OCI-LY7 (cell line): ENCODE data around the gene TRIM71.

Experiments
- EZH2phosphoT487 ChIP-seq: fragments of 200-600 bp; sonication (generic); IDR thresholded peaks from 2 replicates; pipeline ENCODE4 v1.6.1; 2018; ENCODE audit warnings: low read depth, borderline replicate concordance, mild to moderate bottlenecking, mixed run types, antibody characterized with exemption, low read length, moderate library complexity, mixed read lengths
- TF ChIP-seq, protein P1 (sequence below): fragments of 200-600 bp; sonication (generic); conservative IDR thresholded peaks from 2 replicates; pipeline ENCODE4 v1.5.1; 2014; ENCODE audit warnings: mild to moderate bottlenecking, antibody characterized with exemption, low read length, moderate library complexity, mixed read lengths

DNA sequence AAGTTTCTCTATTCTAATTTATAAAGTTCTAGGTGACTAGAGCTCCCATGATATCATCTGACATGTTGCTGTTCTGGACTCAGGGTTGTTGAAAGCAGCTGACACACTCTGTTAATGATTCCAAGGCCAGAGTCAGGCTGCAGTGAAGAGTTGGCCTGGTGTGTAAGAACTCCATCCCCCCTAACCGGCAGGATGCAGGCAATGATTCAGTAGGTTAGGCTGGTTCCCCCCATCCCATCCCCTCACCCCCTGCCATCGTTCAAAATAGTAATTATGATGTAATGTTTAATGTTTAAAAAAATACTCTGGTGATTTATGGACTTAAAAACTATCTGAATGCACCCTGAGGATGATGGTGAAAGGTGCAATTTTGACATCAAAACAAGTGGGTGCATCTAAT lies 4.6 kb upstream of the TRIM71 start:
- TF ChIP-seq, protein P1, sequence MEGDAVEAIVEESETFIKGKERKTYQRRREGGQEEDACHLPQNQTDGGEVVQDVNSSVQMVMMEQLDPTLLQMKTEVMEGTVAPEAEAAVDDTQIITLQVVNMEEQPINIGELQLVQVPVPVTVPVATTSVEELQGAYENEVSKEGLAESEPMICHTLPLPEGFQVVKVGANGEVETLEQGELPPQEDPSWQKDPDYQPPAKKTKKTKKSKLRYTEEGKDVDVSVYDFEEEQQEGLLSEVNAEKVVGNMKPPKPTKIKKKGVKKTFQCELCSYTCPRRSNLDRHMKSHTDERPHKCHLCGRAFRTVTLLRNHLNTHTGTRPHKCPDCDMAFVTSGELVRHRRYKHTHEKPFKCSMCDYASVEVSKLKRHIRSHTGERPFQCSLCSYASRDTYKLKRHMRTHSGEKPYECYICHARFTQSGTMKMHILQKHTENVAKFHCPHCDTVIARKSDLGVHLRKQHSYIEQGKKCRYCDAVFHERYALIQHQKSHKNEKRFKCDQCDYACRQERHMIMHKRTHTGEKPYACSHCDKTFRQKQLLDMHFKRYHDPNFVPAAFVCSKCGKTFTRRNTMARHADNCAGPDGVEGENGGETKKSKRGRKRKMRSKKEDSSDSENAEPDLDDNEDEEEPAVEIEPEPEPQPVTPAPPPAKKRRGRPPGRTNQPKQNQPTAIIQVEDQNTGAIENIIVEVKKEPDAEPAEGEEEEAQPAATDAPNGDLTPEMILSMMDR: no peak
- TF ChIP-seq EZH2phosphoT487: no peak
